GM19397 (cell line): ENCODE results near the gene SPATS1.
"Not testable (repeated sequence)": the region's sequence is repeated elsewhere in the genome, so short reads cannot be mapped to it uniquely, and the experiment has no call there.

Experiments
- ATAC-seq: cut with Tn5 transposase; IDR thresholded peaks from one replicate; pipeline ENCODE4 v1.9.1; 2021; ENCODE audit warnings: mild to moderate bottlenecking, moderate library complexity; ENCODE audit not compliant: unreplicated experiment

The SPATS1 gene

GRCh38 chr6:44339763-44340625 is 2.5 kb upstream of the SPATS1 start:
- ATAC-seq = no peak

GRCh38 chr6:44341095-44341890 is 1.2 kb upstream of the SPATS1 start:
- ATAC-seq = no peak

GRCh38 chr6:44342052-44342451 is 398 bp upstream of the SPATS1 start:
- ATAC-seq = no peak

- not testable (repeated sequence) for ATAC-seq
These were observed 4.4 kb downstream of the SPATS1 start for GRCh38 chr6:44346818-44347217.

DNA sequence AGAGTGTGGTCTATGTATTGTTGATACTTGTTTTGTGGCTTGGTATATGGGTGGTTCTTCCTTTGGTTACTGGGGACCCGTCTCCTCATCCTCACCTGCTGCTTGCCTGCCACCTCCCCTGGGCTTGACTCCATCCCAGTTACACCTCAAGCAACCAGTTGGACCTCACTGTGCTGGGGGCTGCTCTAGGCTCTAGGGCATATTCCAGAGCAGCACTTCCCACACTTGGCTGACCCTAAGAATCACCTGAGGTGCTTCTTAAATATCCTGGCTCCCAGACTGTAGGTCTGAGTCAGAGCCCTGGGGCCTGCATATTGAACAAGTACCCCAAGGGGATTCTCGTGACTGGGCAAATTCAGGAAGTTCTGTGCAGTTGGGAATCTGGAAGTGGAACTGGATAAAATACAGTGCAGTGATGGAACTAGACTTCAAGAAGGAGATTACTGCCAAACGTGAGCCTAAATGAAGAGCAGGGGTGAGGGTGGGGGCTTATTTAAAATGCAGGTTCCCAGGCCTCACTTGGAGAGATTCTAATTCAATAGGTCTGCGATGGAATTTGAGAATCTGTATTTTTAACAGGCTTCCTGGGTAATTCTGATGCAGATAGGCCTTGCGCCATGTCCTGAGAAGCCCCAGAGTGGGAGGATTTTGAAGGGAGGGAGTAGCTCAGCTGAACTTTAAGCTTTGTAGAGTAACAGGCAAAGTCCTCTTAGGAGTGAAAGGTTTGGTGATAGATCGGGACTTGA is 7.6 kb downstream of the SPATS1 start:
- ATAC-seq = no peak

DNA sequence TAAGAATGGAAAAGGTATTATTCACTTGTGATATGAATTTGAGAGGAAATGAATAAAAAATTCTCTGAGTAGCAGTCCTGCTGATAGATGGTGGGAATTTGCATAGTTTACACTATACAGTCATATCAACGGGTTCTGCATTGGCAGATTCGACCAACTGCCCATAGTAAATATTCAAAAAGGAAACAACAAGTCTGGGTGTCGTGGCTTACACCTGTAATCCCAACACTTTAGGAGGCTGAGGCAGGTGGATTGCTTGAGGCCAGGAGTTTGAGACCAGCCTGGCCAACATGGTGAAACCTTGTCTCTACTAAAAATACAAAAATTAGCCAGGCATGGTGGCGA is 8.2 kb downstream of the SPATS1 start:
- ATAC-seq = not testable (repeated sequence)

- no peak for ATAC-seq
These were observed 9.8 kb downstream of the SPATS1 start for GRCh38 chr6:44352259-44352658.

DNA sequence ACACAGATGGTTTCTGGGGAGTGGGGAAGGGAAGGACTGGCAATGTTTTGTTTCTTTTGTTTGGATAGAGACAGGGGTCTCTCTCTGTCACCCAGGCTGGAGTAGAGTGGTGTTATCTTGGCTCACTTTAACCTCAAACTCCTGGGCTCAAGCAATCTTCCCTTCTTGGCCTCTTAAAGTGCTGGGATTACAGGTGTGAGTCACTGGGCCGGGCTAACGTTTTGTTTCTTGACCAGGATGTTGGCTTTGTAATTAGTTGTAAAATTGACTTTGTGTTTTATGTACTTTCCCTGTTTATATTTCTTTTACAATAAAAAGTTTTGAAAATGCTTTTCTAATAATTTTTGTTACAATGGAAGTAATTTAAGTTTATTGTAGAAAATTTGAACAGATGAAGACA is 10.9 kb downstream of the SPATS1 start:
- ATAC-seq = no peak

DNA sequence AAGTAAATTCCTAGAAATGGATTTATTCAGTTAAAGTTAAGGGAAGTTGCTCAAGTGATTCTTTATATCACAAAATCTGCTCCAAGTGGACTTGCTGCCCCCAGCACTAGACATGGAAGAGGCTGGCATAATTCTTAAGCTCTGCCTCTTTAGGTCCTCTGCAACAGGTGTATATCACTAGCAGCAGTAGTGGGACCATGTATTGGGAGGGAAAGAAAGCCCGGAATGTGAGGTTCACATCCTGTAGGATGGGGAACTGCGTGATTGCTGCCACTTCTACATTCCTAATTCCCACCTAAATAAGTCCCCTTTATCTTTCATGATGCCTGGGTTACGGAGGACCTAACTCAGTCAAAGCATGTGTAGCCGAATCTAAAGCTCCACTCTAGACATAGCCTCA is 13.2 kb downstream of the SPATS1 start:
- ATAC-seq = no peak

DNA sequence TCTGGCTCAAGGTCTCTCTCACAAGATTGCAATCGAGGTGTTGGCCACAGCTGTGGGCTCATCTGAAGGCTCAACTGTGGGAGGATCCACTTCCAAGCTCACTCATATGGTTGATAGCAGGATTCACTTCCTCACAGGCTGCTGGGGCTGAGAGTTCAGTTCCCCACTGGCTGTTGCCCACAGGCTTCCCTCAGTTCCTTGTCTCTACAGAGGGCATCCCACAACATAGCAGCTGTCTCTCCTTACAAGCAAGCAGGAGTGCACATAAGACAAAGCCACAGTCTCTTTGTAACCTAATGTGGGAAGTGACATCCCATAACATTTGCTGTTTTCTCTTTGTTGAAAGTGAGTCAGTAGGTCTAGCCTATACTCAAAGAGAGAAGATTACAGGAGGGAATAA is 14.0 kb downstream of the SPATS1 start:
- ATAC-seq = no peak

DNA sequence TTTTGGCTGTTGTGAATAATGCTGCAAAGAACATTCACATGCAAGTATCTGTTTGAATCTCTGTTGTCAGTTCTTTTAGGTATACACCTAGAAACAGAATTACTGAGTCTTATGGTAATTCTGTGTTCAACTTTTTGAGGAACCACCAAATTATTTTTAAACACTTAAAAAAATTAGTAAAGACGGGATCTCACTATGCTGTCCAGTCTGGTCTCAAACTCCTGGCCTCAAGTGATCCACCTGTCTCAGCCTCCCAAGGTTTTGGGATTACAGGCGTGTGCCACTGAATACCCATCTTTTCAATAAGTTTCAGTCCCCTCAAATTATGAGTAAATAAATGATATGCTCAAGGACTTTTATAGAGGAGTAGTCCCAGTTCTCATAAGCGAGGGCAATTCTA is 17.5 kb downstream of the SPATS1 start:
- ATAC-seq = no peak

- ATAC-seq = no peak
These were observed 19.5 kb downstream of the SPATS1 start for GRCh38 chr6:44361947-44362346.

DNA sequence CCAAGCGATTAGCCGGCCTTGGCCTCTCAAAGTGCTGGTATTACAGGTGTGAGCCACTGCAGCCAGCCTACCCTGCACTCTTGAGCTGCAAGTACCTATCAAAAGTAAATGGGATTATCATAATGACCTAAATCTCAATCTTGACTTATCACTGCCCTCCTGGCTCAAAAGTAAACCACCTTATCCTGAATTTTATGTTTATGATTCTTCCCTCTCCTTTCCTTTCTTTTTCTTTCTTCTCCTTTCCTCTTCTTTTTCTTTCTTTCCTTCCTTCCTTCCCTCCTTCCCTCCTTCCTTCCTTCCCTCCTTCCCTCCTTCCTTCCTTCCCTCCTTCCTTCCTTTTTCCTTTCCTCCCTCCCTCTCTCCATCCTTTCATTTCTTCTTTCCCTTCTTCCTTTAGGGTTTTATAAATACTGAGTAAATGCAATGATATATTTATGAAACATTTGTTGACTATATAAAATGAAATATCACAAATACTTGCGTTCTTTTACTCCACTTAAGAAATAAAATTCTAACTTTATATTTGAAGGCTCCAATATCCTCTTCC is 21.0 kb downstream of the SPATS1 start:
- no peak for ATAC-seq

- no peak for ATAC-seq
These were observed 24.3 kb downstream of the SPATS1 start for GRCh38 chr6:44366781-44367180.

GRCh38 chr6:44367681-44368080 is 25.2 kb downstream of the SPATS1 start:
- no peak for ATAC-seq

DNA sequence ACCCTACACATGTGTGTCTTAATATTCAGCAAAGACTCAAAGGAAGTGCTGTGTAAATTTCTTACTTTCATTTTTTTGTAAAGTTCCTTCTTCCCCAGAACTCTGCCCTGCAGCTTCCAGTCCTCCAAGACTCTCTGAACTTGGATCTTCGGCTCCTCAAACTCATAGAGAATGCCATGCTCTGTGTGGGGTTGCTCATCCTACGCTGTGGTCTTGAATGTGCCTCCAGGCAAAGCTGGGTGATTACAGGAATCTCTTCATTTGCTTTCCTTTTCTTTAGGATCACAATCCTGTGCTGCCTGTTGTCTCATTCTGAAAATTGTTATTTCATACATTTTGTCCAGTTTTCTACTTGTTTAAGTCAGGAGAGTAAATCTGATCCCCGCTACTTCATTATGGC is 30.6 kb downstream of the SPATS1 start:
- no peak for ATAC-seq

DNA sequence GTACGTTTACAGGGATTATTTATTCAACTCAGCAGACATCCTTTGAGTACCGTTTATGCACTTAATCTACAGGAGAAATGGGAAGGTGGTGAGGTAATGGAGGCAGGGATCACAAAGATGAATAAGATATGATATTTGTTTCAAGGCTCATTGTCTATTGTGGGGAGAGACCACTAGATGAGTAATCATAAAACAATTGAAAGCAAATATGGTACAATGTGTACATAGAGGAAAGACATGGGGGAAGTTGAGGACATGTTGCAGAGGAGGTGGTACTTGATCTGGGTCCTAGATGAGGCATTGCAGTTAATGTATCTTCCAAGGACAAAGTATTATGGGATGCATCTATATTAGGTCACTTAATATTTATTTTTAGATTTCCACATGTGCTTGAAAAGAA is 31.3 kb downstream of the SPATS1 start:
- ATAC-seq = no peak

DNA sequence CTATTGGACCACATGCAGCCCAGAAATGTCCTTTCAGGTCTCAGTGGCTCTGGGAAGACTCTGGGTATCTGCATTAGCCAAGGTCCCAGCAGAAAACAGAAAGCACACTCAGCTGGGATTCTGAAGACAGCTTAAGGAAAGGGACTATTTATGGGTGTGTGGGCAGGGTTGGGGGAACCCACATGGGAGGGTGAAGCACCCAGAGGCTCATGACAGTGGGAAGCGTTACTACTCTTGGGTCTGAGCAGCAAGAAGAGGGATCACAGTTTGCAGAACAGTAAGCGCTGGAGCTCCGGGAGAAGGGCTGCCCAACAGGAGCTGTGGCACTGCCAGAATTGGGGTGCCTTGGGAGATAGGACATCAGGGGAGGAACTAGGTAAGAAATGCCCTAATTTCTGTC is 32.6 kb downstream of the SPATS1 start:
- no peak for ATAC-seq

GRCh38 chr6:44377484-44377883 is 35.0 kb downstream of the SPATS1 start:
- ATAC-seq = no peak

GRCh38 chr6:44377971-44378370 is 35.5 kb downstream of the SPATS1 start:
- ATAC-seq = no peak

GRCh38 chr6:44381739-44382138 is 39.3 kb downstream of the SPATS1 start:
- ATAC-seq = no peak
